Measurements from ENCODE around the gene THEMIS.

DNA sequence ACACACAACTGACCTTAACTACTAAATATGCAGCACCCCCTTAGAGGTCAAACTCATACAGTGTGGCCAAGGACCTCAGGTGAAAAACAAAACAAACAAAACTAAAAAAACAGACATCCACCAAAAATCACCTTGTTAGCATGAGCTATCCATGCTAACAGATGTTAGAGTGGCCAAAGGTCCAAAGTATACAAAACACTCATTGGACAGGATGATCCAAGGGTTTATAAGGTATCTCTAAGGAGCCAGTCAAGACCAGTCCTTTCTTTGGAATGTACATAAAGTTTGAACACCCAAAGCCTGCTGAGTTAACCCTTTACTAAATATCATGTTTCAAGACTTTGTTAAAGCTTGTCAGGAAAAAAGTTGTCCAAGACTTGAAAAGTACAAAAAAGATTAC, 35.8 kb downstream of the THEMIS start:
- TF ChIP-seq, protein P1, sequence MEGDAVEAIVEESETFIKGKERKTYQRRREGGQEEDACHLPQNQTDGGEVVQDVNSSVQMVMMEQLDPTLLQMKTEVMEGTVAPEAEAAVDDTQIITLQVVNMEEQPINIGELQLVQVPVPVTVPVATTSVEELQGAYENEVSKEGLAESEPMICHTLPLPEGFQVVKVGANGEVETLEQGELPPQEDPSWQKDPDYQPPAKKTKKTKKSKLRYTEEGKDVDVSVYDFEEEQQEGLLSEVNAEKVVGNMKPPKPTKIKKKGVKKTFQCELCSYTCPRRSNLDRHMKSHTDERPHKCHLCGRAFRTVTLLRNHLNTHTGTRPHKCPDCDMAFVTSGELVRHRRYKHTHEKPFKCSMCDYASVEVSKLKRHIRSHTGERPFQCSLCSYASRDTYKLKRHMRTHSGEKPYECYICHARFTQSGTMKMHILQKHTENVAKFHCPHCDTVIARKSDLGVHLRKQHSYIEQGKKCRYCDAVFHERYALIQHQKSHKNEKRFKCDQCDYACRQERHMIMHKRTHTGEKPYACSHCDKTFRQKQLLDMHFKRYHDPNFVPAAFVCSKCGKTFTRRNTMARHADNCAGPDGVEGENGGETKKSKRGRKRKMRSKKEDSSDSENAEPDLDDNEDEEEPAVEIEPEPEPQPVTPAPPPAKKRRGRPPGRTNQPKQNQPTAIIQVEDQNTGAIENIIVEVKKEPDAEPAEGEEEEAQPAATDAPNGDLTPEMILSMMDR (IDR thresholded peaks at IDR 0.05) = no peak
- no peak for TF ChIP-seq POLR2A (IDR thresholded peaks at IDR 0.05)
